Astrocyte (in vitro differentiated cells and primary cell): ENCODE measurements around the gene ENPP7. TPM values are rescaled to one million over a fixed set of nuclear protein-coding genes. Genes with fewer than 3 reads are reported as not detected.

Experiments
- DNase-seq: peaks from one replicate; pipeline ENCODE4 v3.0.0-alpha.2; 2010; ENCODE audit warnings: low read depth
- FAIRE-seq: peaks from 2 replicates; lab custom pipeline; 2011; peaks lifted over from hg19 to GRCh38; lab: Jason Lieb, UNC
- H2AFZ ChIP-seq: 2 replicates; pipeline ENCODE4 v1.6.0; 2012; ENCODE audit warnings: low read depth, low read length, inconsistent platforms
- H3K27ac ChIP-seq: 2 replicates; pipeline ENCODE4 v1.5.1; 2011; ENCODE audit warnings: low read depth, low read length, inconsistent platforms
- H3K27me3 ChIP-seq: 2 replicates; pipeline ENCODE4 v1.6.0; 2011; ENCODE audit warnings: low read length, inconsistent platforms; ENCODE audit not compliant: insufficient read depth
- H3K36me3 ChIP-seq: 2 replicates; pipeline ENCODE4 v1.5.1; 2011; ENCODE audit warnings: low read length, inconsistent platforms; ENCODE audit not compliant: insufficient read depth
- H3K4me1 ChIP-seq: 2 replicates; pipeline ENCODE4 v1.5.1; 2011; ENCODE audit warnings: low read length, inconsistent platforms; ENCODE audit not compliant: insufficient read depth
- H3K4me2 ChIP-seq: 2 replicates; pipeline ENCODE4 v1.6.0; 2012; ENCODE audit warnings: low read length, inconsistent platforms
- H3K4me3 ChIP-seq: 2 replicates; pipeline ENCODE4 v1.5.1; 2011; ENCODE audit warnings: low read depth, mild to moderate bottlenecking, low read length, inconsistent platforms; ENCODE audit not compliant: insufficient read depth
- H3K79me2 ChIP-seq: 2 replicates; pipeline ENCODE4 v1.6.0; 2012; ENCODE audit warnings: mild to moderate bottlenecking, low read length, inconsistent platforms; ENCODE audit not compliant: insufficient read depth
- H3K9ac ChIP-seq: 2 replicates; pipeline ENCODE4 v1.6.0; 2012; ENCODE audit warnings: mild to moderate bottlenecking, low read length, inconsistent platforms
- H3K9me3 ChIP-seq: 2 replicates; pipeline ENCODE4 v1.5.1; 2012; ENCODE audit warnings: low read depth, mild to moderate bottlenecking, low read length, inconsistent platforms; ENCODE audit not compliant: insufficient read depth
- H4K20me1 ChIP-seq: 2 replicates; pipeline ENCODE4 v1.6.0; 2012; ENCODE audit warnings: low read length, inconsistent platforms; ENCODE audit not compliant: insufficient read depth
- H3K27ac Mint-ChIP-seq: one replicate; pipeline ENCODE4 v1.8.0; 2021; ENCODE audit warnings: mild to moderate bottlenecking, mixed read lengths; ENCODE audit not compliant: unreplicated experiment
- H3K27me3 Mint-ChIP-seq: one replicate; pipeline ENCODE4 v1.8.0; 2021; ENCODE audit warnings: low read depth, mixed read lengths; ENCODE audit not compliant: unreplicated experiment
- H3K36me3 Mint-ChIP-seq: one replicate; pipeline ENCODE4 v1.8.0; 2021; ENCODE audit warnings: low read depth, mixed read lengths; ENCODE audit not compliant: unreplicated experiment
- H3K4me1 Mint-ChIP-seq: one replicate; pipeline ENCODE4 v1.8.0; 2021; ENCODE audit warnings: low read depth, mixed read lengths; ENCODE audit not compliant: unreplicated experiment
- H3K4me3 Mint-ChIP-seq: one replicate; pipeline ENCODE4 v1.8.0; 2021; ENCODE audit warnings: mild to moderate bottlenecking, moderate library complexity, mixed read lengths; ENCODE audit not compliant: unreplicated experiment
- H3K9me3 Mint-ChIP-seq: one replicate; pipeline ENCODE4 v1.8.0; 2021; ENCODE audit warnings: mild to moderate bottlenecking, mixed read lengths; ENCODE audit not compliant: unreplicated experiment
- CTCF ChIP-seq: IDR thresholded peaks from 2 replicates; pipeline ENCODE4 v1.5.1; 2011; ENCODE audit warnings: low read depth, mild to moderate bottlenecking, inconsistent platforms, low read length, moderate library complexity; ENCODE audit not compliant: insufficient read depth
- EZH2 ChIP-seq: IDR thresholded peaks from 2 replicates; pipeline ENCODE4 v1.6.1; 2012; ENCODE audit warnings: mild to moderate bottlenecking, low read length, inconsistent platforms; ENCODE audit not compliant: insufficient read depth
- total RNA-seq: library from RNA; stranded (reverse); gene quantifications from 2 replicates; pipeline ENCODE4 v1.2.1, GENCODE V29; 2021

ENPP7 gene
- total RNA-seq, 1 donor from 2014 or later = not detected

- Mint-ChIP-seq H3K4me3 (no peak overlapping the region), H3K9me3 (peaks cover 4% of the 10 kb centered on the region), H3K27ac (no peak overlapping the region), H3K36me3 (peaks cover 2% of the 10 kb centered on the region), H3K4me1 (no peaks in the 10 kb centered on the region), H3K27me3 (peaks cover 37% of the 10 kb centered on the region)
- Histone ChIP-seq H3K27ac (no peak overlapping the region), H3K79me2 (no peaks in the 10 kb centered on the region), H3K27me3 (no peaks in the 10 kb centered on the region), H3K4me1 (no peaks in the 10 kb centered on the region), H3K9me3 (no peaks in the 10 kb centered on the region), H3K9ac (no peak overlapping the region), H3K36me3 (no peaks in the 10 kb centered on the region), H3K4me3 (no peak overlapping the region), H3K4me2 (no peak overlapping the region), H4K20me1 (no peaks in the 10 kb centered on the region), H2AFZ (no peak overlapping the region)
- DNase-seq (no peak), FAIRE-seq (no peak)
- TF ChIP-seq CTCF (no peak), EZH2 (no peak)
Observed at GRCh38 chr17:79713391-79713790, 17.4 kb upstream of the ENPP7 start.

GRCh38 chr17:79714176-79715097 lies 16.3 kb upstream of the ENPP7 start:
- Histone ChIP-seq H3K4me2 (no peak overlapping the region), H3K79me2 (no peaks in the 10 kb centered on the region), H3K9ac (no peak overlapping the region), H3K27me3 (no peaks in the 10 kb centered on the region), H3K36me3 (no peaks in the 10 kb centered on the region), H4K20me1 (no peaks in the 10 kb centered on the region), H3K4me1 (no peaks in the 10 kb centered on the region), H3K27ac (no peak overlapping the region), H2AFZ (no peak overlapping the region), H3K9me3 (no peaks in the 10 kb centered on the region), H3K4me3 (no peak overlapping the region)
- Mint-ChIP-seq H3K9me3 (peaks cover 4% of the 10 kb centered on the region), H3K4me3 (no peak overlapping the region), H3K27me3 (peaks cover 36% of the 10 kb centered on the region), H3K27ac (no peak overlapping the region), H3K4me1 (no peaks in the 10 kb centered on the region), H3K36me3 (peaks cover 2% of the 10 kb centered on the region)
- FAIRE-seq (no peak), DNase-seq (no peak)
- TF ChIP-seq EZH2 = no peak
- no peak for TF ChIP-seq CTCF
